Testis (tissue), 2 donors: ENCODE results near the gene PIP4K2A.

ENCODE experiments used
- CTCF ChIP-seq, 3 experiments: fragments of 450-650 bp in 2 of 3; fragments of 200-600 bp in 1 of 3; sonication (generic) in 1 of 3; IDR thresholded peaks; one replicate each; pipeline ENCODE4 v1.5.1; 2016 to 2019; ENCODE audit warnings: antibody characterized with exemption in 3 of 3, mild to moderate bottlenecking in 2 of 3, moderate library complexity in 1 of 3
- POLR2A ChIP-seq: fragments of 450-650 bp; IDR thresholded peaks from one replicate; pipeline ENCODE4 v1.6.1; 2017; ENCODE audit warnings: antibody characterized with exemption, mild to moderate bottlenecking, moderate library complexity

GRCh38 chr10:22673091-22673392 is 41.3 kb downstream of the PIP4K2A start:
- TF ChIP-seq CTCF (IDR thresholded peaks at IDR 0.05): no peak
- TF ChIP-seq POLR2A: no peak
